ENCODE results near the gene SLCO4A1.

Gene SLCO4A1

DNA sequence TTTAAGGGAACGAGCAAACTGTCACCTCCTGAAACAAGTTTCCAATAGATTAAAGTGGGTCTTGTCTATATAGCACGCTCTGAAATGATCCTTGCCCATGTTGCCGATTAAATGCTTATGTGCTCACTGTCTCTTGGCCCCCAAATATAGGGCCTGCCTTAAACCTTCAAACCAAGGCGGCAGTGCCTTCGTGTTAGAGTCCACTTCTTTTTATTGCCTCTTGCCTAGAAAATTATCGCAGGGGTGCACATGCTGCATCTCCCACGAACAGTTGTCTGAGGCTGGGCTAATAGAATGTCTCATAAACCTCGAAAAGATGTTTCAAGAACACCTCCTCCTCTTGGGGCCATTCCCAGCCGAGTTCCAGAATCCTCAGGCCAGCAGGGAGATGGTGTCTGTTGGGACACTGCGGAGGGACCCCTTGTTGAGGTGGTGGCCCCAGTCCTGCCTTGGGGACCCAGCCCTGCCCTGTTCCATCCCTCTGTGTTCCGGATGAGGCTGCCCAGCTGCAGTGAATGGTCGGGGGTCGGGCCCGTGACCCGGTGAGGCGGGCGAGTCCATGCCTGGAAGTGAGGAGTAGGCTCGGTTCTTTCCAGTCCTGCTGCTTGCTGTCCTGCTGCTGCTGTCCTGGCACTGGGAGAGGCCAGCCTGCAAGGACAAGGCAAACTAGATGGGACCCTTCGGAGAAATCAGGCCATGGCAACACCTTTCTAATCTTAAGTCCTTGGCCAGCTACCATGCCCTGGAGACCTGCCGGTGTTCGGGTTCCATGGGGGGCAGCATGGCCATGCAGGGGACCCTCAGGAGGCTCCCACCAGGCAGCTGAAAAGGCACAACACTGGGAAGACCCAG lies 34.7 kb upstream of the SLCO4A1 start:
- no peak for DNase-seq (ENCODE audit: low spot score)

- no peak for DNase-seq (ENCODE audit: low spot score)
Measured at GRCh38 chr20:62608218-62608565, 34.1 kb upstream of the SLCO4A1 start.

GRCh38 chr20:62609279-62609720 lies 33.0 kb upstream of the SLCO4A1 start:
- no peak for DNase-seq (ENCODE audit: low spot score)

DNA sequence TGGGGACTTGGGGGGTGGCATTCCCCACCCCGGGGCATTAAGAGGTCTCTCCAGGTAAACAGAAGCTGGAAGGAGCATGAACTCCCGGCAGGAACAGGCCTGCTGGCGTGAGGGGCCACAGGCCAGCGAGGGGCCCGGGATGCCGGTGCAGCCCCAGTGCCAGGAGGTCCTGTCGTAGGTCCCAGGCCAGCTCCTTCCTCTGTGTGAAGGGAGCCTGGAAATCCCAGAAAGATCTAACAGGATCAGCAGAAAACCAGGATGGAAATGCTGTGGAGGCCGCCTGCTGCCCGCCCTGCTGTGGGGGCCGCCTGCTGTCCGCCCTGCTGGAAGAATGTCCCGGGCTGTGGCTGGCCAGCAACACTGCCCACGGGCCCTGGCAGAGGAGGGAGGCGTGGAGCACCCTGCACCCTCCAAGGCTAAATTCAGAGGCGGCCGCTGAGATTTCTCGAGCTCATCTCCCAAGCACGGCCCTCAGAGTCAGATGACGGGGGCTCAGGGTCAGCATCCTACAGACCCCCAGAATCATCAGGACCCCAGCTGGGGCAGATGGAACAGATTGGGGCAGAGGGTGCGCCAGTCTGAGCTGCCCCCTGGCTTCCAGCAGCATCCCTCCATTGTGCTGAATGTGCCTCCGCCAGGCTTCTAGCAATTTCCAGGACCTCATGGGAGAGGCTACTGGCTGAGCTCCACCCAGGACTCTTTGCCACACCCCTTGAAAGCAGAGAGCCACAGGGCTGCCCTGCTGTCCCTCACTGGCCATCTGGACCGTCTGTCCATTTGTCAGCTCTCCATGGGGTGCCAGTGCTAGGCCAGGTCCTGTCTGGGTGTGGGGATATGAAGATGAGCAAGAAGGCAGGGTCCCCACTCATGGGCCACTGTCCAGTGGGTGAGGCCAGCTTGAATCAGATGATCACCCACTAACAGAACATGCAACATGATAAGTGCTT lies 32.2 kb upstream of the SLCO4A1 start:
- no peak for DNase-seq (ENCODE audit: low spot score)

DNA sequence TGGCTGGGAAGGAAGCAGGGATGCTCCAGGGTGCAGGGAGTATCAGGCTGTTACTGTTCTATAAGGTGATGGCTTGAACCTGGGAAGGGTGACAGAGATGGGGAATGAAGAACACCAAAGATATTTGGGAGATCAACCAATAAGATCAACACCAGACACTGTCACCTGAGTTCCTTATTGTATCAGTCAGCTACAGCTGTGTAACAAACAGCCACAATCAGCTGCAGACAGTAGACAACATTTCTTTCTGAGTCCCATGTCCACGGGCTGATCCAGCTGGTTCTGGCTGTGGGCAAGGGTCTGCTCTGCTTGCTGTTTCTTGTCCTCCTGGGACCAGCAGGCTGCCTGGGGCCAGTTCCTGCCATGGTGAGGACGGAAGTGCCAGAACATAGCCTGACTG lies 31.3 kb upstream of the SLCO4A1 start:
- no peak for DNase-seq (ENCODE audit: low spot score)

DNA sequence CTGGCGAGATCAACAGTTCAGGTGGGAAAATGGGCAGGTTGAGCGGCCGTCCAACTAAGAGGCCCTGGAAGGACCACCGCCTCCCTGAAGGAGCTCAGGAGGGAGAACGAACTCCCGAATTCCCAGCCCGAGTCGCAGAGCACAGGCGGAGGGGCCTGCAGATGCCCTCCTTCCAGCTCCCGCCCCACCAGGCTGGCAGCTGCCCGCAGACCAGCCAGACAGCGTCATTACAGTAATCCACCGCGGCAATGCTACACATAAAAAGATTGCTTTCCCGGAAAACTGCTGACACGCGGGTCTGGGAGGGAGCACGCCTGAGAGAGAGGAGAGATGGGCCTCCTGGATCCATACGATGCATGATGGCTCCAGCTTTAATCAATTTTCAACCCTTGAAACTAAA lies 30.5 kb upstream of the SLCO4A1 start:
- DNase-seq (ENCODE audit: low spot score): no peak

DNA sequence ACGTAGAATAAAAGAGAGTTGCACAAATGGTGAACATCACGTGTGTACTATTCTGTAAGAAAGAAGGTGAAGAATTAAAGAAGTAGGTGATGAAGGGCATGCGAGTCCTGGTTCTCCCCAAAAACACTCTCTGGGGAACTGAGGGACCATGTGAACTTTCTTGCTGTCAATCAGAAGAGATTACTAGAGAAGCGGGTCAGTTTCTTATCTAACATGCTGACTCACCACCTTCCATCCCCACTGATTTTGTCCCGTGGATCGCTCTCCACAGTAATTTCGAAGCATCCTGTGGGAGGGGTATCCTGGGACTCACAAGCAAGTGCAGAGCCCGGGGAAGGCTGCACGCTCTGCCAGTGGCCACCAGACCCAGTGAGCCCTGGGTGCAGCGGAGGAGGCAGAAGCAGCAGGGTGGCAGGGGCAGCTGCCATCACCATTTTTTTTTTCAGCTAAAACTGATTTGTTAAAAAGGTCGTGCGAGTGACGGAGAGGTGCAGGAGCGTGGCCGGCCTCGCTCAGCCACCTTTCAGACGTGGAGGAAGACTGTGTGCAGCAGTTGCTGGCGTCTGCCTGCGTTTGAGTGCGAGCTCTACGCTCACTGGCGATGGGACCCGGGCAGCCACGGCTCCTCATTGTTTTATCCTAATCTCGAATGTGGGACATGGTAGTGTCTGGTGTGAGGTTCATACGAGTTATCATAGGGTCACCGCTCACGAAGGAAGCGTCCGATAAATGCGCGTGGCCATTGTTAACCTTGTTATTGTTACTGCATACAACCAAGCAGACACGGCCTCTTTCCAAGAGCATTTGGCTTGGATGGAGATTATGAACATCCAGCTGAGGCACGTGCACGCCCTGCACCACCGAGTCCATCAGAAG lies 28.0 kb upstream of the SLCO4A1 start:
- DNase-seq (ENCODE audit: low spot score): no peak

- no peak for DNase-seq (ENCODE audit: low spot score)
Measured at GRCh38 chr20:62614961-62615680, 27.2 kb upstream of the SLCO4A1 start.

- no peak for DNase-seq (ENCODE audit: low spot score)
Measured at GRCh38 chr20:62615750-62616251, 26.5 kb upstream of the SLCO4A1 start.

DNA sequence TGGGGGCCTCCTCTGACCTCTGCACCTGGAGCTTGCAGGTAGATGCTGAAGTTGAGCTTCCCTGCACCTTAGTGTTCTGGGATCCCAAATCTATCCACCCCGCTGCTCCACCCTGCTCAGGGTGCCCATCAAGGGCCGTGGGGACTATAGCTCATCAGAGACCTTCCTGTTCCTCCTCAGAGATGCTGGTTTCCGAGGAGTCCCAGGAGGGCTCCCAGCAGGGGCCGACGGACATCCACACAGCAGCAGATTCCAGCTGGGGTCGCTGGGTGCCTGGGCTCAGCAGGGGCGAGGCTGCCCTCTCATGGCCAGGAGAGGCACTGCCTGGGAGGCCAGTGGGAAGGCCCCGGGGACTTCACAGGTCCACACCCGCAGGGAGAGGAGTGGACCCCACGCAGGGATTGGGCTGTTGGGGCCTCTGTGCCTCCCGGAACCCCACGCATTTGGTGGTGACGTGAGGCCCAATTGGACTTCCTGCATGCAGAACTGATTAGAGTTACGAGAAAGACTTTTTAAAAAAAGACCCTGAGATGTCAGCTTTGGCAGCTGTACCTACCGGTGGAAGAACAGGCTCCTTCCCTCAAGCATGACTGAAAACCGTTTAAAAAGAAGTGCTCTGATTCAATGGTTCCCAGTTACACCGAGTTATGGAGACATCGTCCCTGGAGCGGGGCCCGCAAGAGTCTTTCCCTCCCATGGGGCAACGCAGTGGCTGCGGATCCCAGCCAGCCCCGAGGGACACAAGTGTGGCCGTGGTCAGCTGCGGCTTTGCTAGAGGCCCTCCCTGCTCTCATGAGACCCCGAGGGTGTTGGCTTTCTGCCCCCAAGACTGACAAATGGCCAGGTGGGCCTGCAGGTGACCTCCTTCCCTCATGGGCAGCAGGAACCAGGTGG lies 25.3 kb upstream of the SLCO4A1 start:
- peak; percentile 61 for DNase-seq (ENCODE audit: low spot score)

DNA sequence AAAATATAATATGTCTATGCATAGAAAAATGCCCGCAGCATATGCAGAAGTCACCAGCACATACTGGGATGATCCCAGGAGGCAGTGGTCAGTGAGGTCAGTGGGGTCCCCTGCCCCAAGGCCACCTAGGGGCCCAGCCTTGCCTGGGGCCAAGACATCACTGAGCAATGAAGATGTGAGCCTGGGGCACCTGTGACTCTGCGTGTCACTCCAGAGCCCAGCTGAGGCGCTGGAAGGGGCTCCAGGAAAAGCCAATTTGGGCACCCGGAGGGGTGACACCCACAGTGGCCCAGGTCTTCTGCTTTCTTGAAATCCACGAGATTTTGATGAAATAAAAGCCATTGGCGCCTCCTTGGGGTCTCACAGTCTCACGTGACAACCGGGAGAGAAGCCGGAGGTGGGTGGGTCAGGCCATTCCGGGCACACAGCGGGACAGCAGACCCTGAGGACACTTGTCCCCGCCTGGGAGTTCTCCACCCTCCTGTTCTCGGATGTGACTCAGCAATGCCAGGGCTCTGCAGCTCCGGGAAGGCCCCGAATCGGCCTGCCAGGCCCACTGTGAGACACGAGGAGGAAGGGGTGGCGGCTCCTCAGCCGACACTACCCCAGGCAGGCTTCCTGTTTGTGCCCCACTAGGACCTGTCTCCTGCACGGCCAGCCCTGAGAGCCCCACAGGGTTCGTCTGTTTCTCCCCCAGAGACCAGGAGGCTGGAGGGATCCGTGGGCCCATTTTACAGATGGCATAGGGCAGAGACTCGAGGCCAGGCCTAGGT lies 24.4 kb upstream of the SLCO4A1 start:
- DNase-seq (ENCODE audit: low spot score): peak; percentile 39

- peak; percentile 12 for DNase-seq (ENCODE audit: low spot score)
Measured at GRCh38 chr20:62618611-62619529, 23.4 kb upstream of the SLCO4A1 start.

GRCh38 chr20:62620625-62621024 lies 21.7 kb upstream of the SLCO4A1 start:
- no peak for DNase-seq (ENCODE audit: low spot score)

GRCh38 chr20:62621251-62622110 lies 20.8 kb upstream of the SLCO4A1 start:
- no peak for DNase-seq (ENCODE audit: low spot score)

GRCh38 chr20:62622178-62622876 lies 20.0 kb upstream of the SLCO4A1 start:
- no peak for DNase-seq (ENCODE audit: low spot score)

DNA sequence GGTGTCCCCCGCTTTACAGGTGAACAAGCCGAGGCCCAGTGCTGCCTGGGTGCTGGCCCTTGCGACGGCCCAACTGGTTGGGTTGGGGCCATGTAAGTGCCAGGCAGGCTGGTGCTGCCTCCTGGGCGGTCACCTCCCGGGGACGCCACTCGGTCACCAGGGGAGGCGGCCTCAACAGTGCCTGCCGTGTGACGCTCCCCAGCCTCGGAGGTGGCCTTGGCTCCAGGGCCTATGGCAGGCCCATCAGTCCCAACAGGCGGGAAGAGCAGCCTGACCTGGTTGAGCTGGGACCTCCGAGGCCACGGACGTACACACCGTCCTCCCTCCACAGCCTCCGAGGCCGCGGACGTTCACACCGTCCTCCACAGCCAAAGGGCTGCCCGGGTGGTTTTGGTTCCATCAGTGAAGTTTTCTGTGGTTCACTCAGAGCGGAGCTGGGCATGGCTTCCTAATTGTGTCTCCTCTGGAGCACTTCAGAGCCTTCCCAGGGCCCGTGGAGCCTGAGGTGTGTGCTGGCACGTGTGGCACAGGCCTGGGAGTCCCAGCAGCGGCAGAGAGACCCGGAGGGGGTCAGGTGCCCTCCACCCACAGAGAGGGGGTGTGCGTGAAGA lies 19.3 kb upstream of the SLCO4A1 start:
- DNase-seq (ENCODE audit: low spot score): no peak
